ENCODE measurements around the gene MTERF4. TPM values are rescaled to one million over a fixed set of nuclear protein-coding genes. Genes with fewer than 3 reads are reported as not detected.

MTERF4 gene
- total and polyA plus RNA-seq, 10 of the 15 experiments (the other 5 are each of a cell fraction or from before 2014, with no cell fraction given), result 36.7 to 69.1 (median 45.5) TPM

DNA sequence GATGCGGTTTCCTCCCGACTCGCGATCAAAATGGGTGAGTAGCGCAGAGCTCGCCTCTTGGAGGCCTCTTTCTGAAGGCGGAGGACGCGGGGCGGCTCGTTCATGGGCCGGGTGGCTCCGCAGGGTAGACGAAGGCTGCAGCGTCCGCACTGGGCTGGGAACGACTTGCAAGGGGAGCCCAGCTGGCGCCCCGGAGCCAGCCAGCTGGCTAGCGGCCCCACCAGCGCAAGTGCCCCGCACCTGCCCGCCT is 47.5 kb upstream of the MTERF4 start:
- H3K9me3 ChIP-seq (replicated peaks; ENCODE audit: control insufficient read depth, insufficient read depth, low read length), result no peaks in the 10 kb centered on the region
- POLR2A ChIA-PET, result interaction anchor here (0.7 to 3.4 kb wide), 16 partner anchors 14 to 588 kb away, joined by 3 to 16 read pairs (median 5); partner anchors contain the start of gene MTERF4
- ATAC-seq, result peak; percentile 16; the same call in 2 of the 3 replicates
- no peak for TF ChIP-seq LARP7 (IDR thresholded peaks at IDR 0.05)
- TF ChIP-seq SIN3A (IDR thresholded peaks at IDR 0.05; ENCODE audit: low read depth, low read length), result 0 out of 2 replicates have a peak, but pooled peaks have one; percentile 1
- no peak for TF ChIP-seq DPF2 (IDR thresholded peaks at IDR 0.05)
- TF ChIP-seq, protein P1, sequence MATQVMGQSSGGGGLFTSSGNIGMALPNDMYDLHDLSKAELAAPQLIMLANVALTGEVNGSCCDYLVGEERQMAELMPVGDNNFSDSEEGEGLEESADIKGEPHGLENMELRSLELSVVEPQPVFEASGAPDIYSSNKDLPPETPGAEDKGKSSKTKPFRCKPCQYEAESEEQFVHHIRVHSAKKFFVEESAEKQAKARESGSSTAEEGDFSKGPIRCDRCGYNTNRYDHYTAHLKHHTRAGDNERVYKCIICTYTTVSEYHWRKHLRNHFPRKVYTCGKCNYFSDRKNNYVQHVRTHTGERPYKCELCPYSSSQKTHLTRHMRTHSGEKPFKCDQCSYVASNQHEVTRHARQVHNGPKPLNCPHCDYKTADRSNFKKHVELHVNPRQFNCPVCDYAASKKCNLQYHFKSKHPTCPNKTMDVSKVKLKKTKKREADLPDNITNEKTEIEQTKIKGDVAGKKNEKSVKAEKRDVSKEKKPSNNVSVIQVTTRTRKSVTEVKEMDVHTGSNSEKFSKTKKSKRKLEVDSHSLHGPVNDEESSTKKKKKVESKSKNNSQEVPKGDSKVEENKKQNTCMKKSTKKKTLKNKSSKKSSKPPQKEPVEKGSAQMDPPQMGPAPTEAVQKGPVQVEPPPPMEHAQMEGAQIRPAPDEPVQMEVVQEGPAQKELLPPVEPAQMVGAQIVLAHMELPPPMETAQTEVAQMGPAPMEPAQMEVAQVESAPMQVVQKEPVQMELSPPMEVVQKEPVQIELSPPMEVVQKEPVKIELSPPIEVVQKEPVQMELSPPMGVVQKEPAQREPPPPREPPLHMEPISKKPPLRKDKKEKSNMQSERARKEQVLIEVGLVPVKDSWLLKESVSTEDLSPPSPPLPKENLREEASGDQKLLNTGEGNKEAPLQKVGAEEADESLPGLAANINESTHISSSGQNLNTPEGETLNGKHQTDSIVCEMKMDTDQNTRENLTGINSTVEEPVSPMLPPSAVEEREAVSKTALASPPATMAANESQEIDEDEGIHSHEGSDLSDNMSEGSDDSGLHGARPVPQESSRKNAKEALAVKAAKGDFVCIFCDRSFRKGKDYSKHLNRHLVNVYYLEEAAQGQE (IDR thresholded peaks at IDR 0.05; ENCODE audit: low read depth, low read length), result no peak
- TF ChIP-seq IKZF2 (IDR thresholded peaks at IDR 0.05), result no peak
- no peak for TF ChIP-seq NR2C1 (IDR thresholded peaks at IDR 0.05)
- TF ChIP-seq TCF12 (IDR thresholded peaks at IDR 0.05; ENCODE audit: low read depth, low read length), result 0 out of 2 replicates have a peak, but pooled peaks have one; percentile 5
- peak; percentile 54; the same call in 1 of the 2 replicates for TF ChIP-seq CBFB (IDR thresholded peaks at IDR 0.05; ENCODE audit: low read depth)
- TF ChIP-seq SP1 (IDR thresholded peaks at IDR 0.05; ENCODE audit: low read depth, low read length), result no peak
- no peak for TF ChIP-seq MEF2A (IDR thresholded peaks at IDR 0.05; ENCODE audit: insufficient read depth, low read depth, low read length)
- no peak for TF ChIP-seq BHLHE40 (IDR thresholded peaks at IDR 0.05; ENCODE audit: borderline replicate concordance in 1 of 2, low read depth in 2 of 2, low read length in 1 of 2)
- no peak for TF ChIP-seq SMC3 (IDR thresholded peaks at IDR 0.05; ENCODE audit: borderline replicate concordance, low read length)
- no peak for TF ChIP-seq SMAD1 (IDR thresholded peaks at IDR 0.05; ENCODE audit: low read depth, partially characterized antibody)
- TF ChIP-seq, protein P2, sequence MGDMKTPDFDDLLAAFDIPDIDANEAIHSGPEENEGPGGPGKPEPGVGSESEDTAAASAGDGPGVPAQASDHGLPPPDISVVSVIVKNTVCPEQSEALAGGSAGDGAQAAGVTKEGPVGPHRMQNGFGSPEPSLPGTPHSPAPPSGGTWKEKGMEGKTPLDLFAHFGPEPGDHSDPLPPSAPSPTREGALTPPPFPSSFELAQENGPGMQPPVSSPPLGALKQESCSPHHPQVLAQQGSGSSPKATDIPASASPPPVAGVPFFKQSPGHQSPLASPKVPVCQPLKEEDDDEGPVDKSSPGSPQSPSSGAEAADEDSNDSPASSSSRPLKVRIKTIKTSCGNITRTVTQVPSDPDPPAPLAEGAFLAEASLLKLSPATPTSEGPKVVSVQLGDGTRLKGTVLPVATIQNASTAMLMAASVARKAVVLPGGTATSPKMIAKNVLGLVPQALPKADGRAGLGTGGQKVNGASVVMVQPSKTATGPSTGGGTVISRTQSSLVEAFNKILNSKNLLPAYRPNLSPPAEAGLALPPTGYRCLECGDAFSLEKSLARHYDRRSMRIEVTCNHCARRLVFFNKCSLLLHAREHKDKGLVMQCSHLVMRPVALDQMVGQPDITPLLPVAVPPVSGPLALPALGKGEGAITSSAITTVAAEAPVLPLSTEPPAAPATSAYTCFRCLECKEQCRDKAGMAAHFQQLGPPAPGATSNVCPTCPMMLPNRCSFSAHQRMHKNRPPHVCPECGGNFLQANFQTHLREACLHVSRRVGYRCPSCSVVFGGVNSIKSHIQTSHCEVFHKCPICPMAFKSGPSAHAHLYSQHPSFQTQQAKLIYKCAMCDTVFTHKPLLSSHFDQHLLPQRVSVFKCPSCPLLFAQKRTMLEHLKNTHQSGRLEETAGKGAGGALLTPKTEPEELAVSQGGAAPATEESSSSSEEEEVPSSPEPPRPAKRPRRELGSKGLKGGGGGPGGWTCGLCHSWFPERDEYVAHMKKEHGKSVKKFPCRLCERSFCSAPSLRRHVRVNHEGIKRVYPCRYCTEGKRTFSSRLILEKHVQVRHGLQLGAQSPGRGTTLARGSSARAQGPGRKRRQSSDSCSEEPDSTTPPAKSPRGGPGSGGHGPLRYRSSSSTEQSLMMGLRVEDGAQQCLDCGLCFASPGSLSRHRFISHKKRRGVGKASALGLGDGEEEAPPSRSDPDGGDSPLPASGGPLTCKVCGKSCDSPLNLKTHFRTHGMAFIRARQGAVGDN (IDR thresholded peaks at IDR 0.05), result no peak
- TF ChIP-seq YBX1 (IDR thresholded peaks at IDR 0.05), result no peak
- TF ChIP-seq CEBPB (IDR thresholded peaks at IDR 0.05; ENCODE audit: borderline replicate concordance in 1 of 2, low read depth in 2 of 2, low read length in 2 of 2), result no peak
- TF ChIP-seq IRF4 (IDR thresholded peaks at IDR 0.05; ENCODE audit: low read depth, low read length), result no peak
- TF ChIP-seq GABPA (IDR thresholded peaks at IDR 0.05; ENCODE audit: low read depth), result no peak
- TF ChIP-seq RELA (IDR thresholded peaks at IDR 0.05; ENCODE audit: borderline replicate concordance, partially characterized antibody), result no peak

More for the DNA sequence above, 47.5 kb upstream of the MTERF4 start:
- Histone ChIP-seq H3K4me3 (peak overlapping the region; percentile 74), H3K27ac (ENCODE audit: control insufficient read depth, insufficient read depth) (0 out of 2 replicates have a peak overlapping the region, but pooled peaks have one; percentile 35), H3K79me2 (ENCODE audit: control insufficient read depth, insufficient read depth, low read length) (peaks cover 46% of the 10 kb centered on the region), H3K36me3 (ENCODE audit: control insufficient read depth in 2 of 2, insufficient read depth in 2 of 2, low read length in 1 of 2) (peaks cover 4% of the 10 kb centered on the region in 2 experiments; a peak in 2 of 4 replicates), H2AFZ (ENCODE audit: control insufficient read depth, low read depth, low read length) (peak overlapping the region; percentile 98), H3K9ac (ENCODE audit: control insufficient read depth, insufficient read depth, low read length) (peak overlapping the region; percentile 84; the same call in 1 of the 2 replicates), H4K20me1 (ENCODE audit: control insufficient read depth, insufficient read depth) (no peaks in the 10 kb centered on the region), H3K4me2 (ENCODE audit: control insufficient read depth, insufficient read depth) (peak overlapping the region; percentile 93), H3K27me3 (replicated peaks in 1 of 2; ENCODE audit: control insufficient read depth in 2 of 2, insufficient read depth in 2 of 2, low read length in 1 of 2) (no peaks in the 10 kb centered on the region), H3K4me1 (ENCODE audit: control insufficient read depth, insufficient read depth, low read length) (peaks cover 23% of the 10 kb centered on the region)
- intact Hi-C loops (cut with micrococcal nuclease; ENCODE audit: unreplicated experiment) (loop anchor here (2.0 to 10.0 kb wide), 3 partner anchors 23 to 65 kb away; partner anchors contain the start of gene MTERF4), in situ Hi-C loops (cut with MboI) (no loop called here)
- under 1% methylated on average over 22 of the region's 23 CpGs for WGBS (ENCODE audit: insufficient coverage, insufficient replicate concordance, low lambda C conversion rate, missing lambda C conversion rate)
- RAD21 ChIA-PET (ENCODE audit: unreplicated experiment), result interaction anchor here (0.7 to 3.7 kb wide), 14 partner anchors 20 to 217 kb away, joined by 3 to 62 read pairs (median 6); partner anchors contain the start of genes HDLBP and MTERF4
- SMC1A ChIA-PET (ENCODE audit: uncharacterized antibody, unreplicated experiment), result interaction anchor here (0.7 to 6.2 kb wide), 10 partner anchors 28 to 563 kb away, joined by 3 to 49 read pairs (median 4); partner anchors contain the start of genes CAPN10 and MTERF4
- FAIRE-seq (no peak), DNase-seq (ENCODE audit: low read depth, low spot score) (no peak)
- CTCF ChIA-PET, result interaction anchor here (0.7 to 4.1 kb wide), 10 partner anchors 15 to 128 kb away, joined by 3 to 36 read pairs (median 4); partner anchors contain the start of gene MTERF4
- BruUV-seq (replicated peaks), result no TSS peak
